H1 (cell line): ENCODE results near the gene RPS6KL1. TPM values are rescaled to one million over a fixed set of nuclear protein-coding genes. Genes with fewer than 3 reads are reported as not detected.

Source experiments
- CTCF ChIA-PET: fragments of 300-600 bp; sonication (Branson Sonifier 250); formaldehyde crosslinking; loops from one replicate; lab custom pipeline; 2021; ENCODE audit not compliant: partially characterized antibody; lab: Charles Lee
- POLR2A ChIA-PET: fragments of 300-600 bp; sonication (Branson Sonifier 250); formaldehyde crosslinking; loops from one replicate; lab custom pipeline; 2021; ENCODE audit warnings: inconsistent platforms; ENCODE audit not compliant: partially characterized antibody; lab: Charles Lee
- DNase-seq, 2 experiments: peaks; one replicate each; pipeline versions ENCODE4 v3.0.0 to v3.0.0-alpha.2; 2010 to 2022; ENCODE audit warnings: low spot score in 2 of 2, low read depth in 1 of 2, mixed read lengths in 1 of 2
- FAIRE-seq: peaks from 2 replicates; lab custom pipeline; 2011; peaks lifted over from hg19 to GRCh38; lab: Jason Lieb, UNC
- H2AFZ ChIP-seq: 2 replicates; pipeline ENCODE4 v1.8.1; 2012; ENCODE audit warnings: low read length, inconsistent platforms
- H2AK5ac ChIP-seq: 2 replicates; pipeline ENCODE4 v1.6.1; 2013; ENCODE audit warnings: low read depth, low read length
- H2BK120ac ChIP-seq: replicated peaks from 2 replicates; pipeline ENCODE3; 2013; ENCODE audit warnings: low read depth, low read length, inconsistent platforms
- H2BK12ac ChIP-seq: 2 replicates; pipeline ENCODE4 v1.6.1; 2013; ENCODE audit warnings: low read depth, low read length
- H2BK15ac ChIP-seq: 2 replicates; pipeline ENCODE4 v1.6.1; 2013; ENCODE audit warnings: low read length
- H2BK20ac ChIP-seq: 2 replicates; pipeline ENCODE4 v1.6.1; 2013; ENCODE audit warnings: low read length
- H2BK5ac ChIP-seq: 2 replicates; pipeline ENCODE4 v1.6.1; 2013; ENCODE audit warnings: low read depth, low read length
- H3K14ac ChIP-seq: 2 replicates; pipeline ENCODE4 v1.6.1; 2013; ENCODE audit warnings: inconsistent platforms; ENCODE audit not compliant: insufficient read length
- H3K18ac ChIP-seq: 2 replicates; pipeline ENCODE4 v1.6.1; 2013; ENCODE audit warnings: low read length; ENCODE audit errors: extremely low read depth
- H3K23ac ChIP-seq: 2 replicates; pipeline ENCODE4 v1.6.1; 2013; ENCODE audit warnings: inconsistent platforms; ENCODE audit not compliant: insufficient read length
- H3K23me2 ChIP-seq: 2 replicates; pipeline ENCODE4 v1.6.1; 2013; ENCODE audit warnings: low read depth, low read length
- H3K27ac ChIP-seq: 2 replicates; pipeline ENCODE4 v1.6.1; 2011; ENCODE audit warnings: low read depth, low read length, inconsistent platforms
- H3K27me3 ChIP-seq, 4 experiments: replicated peaks in 1 of 4; 1 replicate in 1 of 4; 2 replicates in 3 of 4; pipeline versions ENCODE4 v1.6.1 to v1.8.1; 2011 to 2013; ENCODE audit warnings: low read length in 3 of 4, mild to moderate bottlenecking in 3 of 4, inconsistent platforms in 2 of 4, mixed read lengths in 2 of 4, moderate library complexity in 1 of 4; ENCODE audit not compliant: control insufficient read depth in 3 of 4, insufficient read depth in 3 of 4; ENCODE audit errors: extremely low read depth in 1 of 4
- H3K36me3 ChIP-seq, 4 experiments: 2 replicates each; pipeline versions ENCODE4 v1.6.1 to v1.8.1; 2011 to 2013; ENCODE audit warnings: mild to moderate bottlenecking in 4 of 4, low read length in 3 of 4, moderate library complexity in 2 of 4, control low read depth in 1 of 4, inconsistent platforms in 1 of 4; ENCODE audit not compliant: insufficient read depth in 4 of 4, control insufficient read depth in 2 of 4
- H3K4ac ChIP-seq: replicated peaks from 2 replicates; pipeline ENCODE3; 2013; ENCODE audit warnings: low read length, low read depth, mixed read lengths, inconsistent platforms; ENCODE audit not compliant: insufficient read length
- H3K4me1 ChIP-seq, 4 experiments: replicated peaks in 1 of 4; 1 replicate in 1 of 4; 2 replicates in 3 of 4; pipeline versions ENCODE4 v1.6.1 to v1.8.1; 2011 to 2013; ENCODE audit warnings: low read length in 3 of 4, inconsistent platforms in 2 of 4, mixed read lengths in 1 of 4; ENCODE audit not compliant: insufficient read depth in 4 of 4, control insufficient read depth in 3 of 4
- H3K4me2 ChIP-seq, 2 experiments: 2 replicates each; pipeline versions ENCODE4 v1.6.1 to v1.8.1; 2011 to 2013; ENCODE audit warnings: low read depth in 2 of 2, low read length in 2 of 2, control low read depth in 1 of 2, inconsistent platforms in 1 of 2, mild to moderate bottlenecking in 1 of 2; ENCODE audit not compliant: insufficient read depth in 1 of 2
- H3K4me3 ChIP-seq, 4 experiments: fragments of 200-600, 300-600 bp in 1 of 4; sonication (generic), shearing (Covaris generic), sonication (Bioruptor Twin) in 1 of 4; 2 replicates each; pipeline versions ENCODE4 v1.5.1 to v1.8.1; 2011 to 2016; ENCODE audit warnings: low read length in 4 of 4, low read depth in 3 of 4, control low read depth in 2 of 4, inconsistent platforms in 2 of 4, mild to moderate bottlenecking in 2 of 4, mixed read lengths in 1 of 4, moderate library complexity in 1 of 4; ENCODE audit not compliant: insufficient read depth in 2 of 4; ENCODE audit errors: extremely low read depth in 1 of 4
- H3K56ac ChIP-seq: replicated peaks from 2 replicates; pipeline ENCODE3; 2013; ENCODE audit warnings: low read depth, mild to moderate bottlenecking, mixed read lengths, low read length, inconsistent platforms; ENCODE audit not compliant: insufficient read length
- H3K79me1 ChIP-seq: 2 replicates; pipeline ENCODE4 v1.6.1; 2013; ENCODE audit warnings: low read depth, low read length, control low read depth
- H3K79me2 ChIP-seq, 2 experiments: 2 replicates each; pipeline versions ENCODE4 v1.6.1 to v1.8.1; 2012 to 2013; ENCODE audit warnings: low read length in 2 of 2, mild to moderate bottlenecking in 2 of 2, inconsistent platforms in 1 of 2; ENCODE audit not compliant: insufficient read depth in 2 of 2, control insufficient read depth in 1 of 2
- H3K9ac ChIP-seq, 4 experiments: replicated peaks in 1 of 4; 1 replicate in 1 of 4; 2 replicates in 3 of 4; pipeline versions ENCODE4 v1.6.1 to v1.8.1; 2011 to 2013; ENCODE audit warnings: low read depth in 3 of 4, low read length in 3 of 4, control low read depth in 2 of 4, mild to moderate bottlenecking in 2 of 4, moderate library complexity in 2 of 4, inconsistent platforms in 1 of 4; ENCODE audit errors: extremely low read depth in 1 of 4
- H3K9me3 ChIP-seq, 2 experiments: 2 replicates each; pipeline versions ENCODE4 v1.6.1 to v1.8.1; 2012 to 2013; ENCODE audit warnings: mild to moderate bottlenecking in 2 of 2, moderate library complexity in 2 of 2, control low read depth in 1 of 2, inconsistent platforms in 1 of 2, low read depth in 1 of 2, low read length in 1 of 2, mixed read lengths in 1 of 2; ENCODE audit not compliant: insufficient read depth in 2 of 2
- H4K20me1 ChIP-seq, 2 experiments: replicated peaks in 1 of 2; 2 replicates each; pipeline versions ENCODE3 to v1.8.1; 2011 to 2013; ENCODE audit warnings: inconsistent platforms in 2 of 2, low read length in 2 of 2, mild to moderate bottlenecking in 1 of 2; ENCODE audit not compliant: insufficient read depth in 2 of 2, control insufficient read depth in 1 of 2
- H4K5ac ChIP-seq: 2 replicates; pipeline ENCODE4 v1.6.1; 2013; ENCODE audit warnings: low read length, low read depth, mixed read lengths, inconsistent platforms; ENCODE audit not compliant: insufficient read length
- H4K8ac ChIP-seq: 2 replicates; pipeline ENCODE4 v1.8.0; 2013; ENCODE audit warnings: mild to moderate bottlenecking, moderate library complexity, low read length, inconsistent platforms; ENCODE audit not compliant: insufficient read depth; ENCODE audit errors: extremely low read depth
- H4K91ac ChIP-seq: replicated peaks from 2 replicates; pipeline ENCODE3; 2013; ENCODE audit warnings: low read length, mixed read lengths, inconsistent platforms; ENCODE audit not compliant: insufficient read length
- E2F6 ChIP-seq: IDR thresholded peaks from 2 replicates; pipeline ENCODE4 v1.6.1; 2012; ENCODE audit warnings: inconsistent platforms
- YY1 ChIP-seq: IDR thresholded peaks from 2 replicates; pipeline ENCODE4 v1.6.1; 2011; ENCODE audit warnings: low read depth, mild to moderate bottlenecking, low read length
- WGBS, 2 experiments: shearing (Covaris generic) in 1 of 2; methylation state at CpG; one replicate each; pipeline versions ENCODE4 v1.1.6 to v1.1.7; 2013 to 2015; ENCODE audit warnings: low lambda C conversion rate in 2 of 2, mixed read lengths in 2 of 2, inconsistent platforms in 1 of 2, low coverage in 1 of 2, missing lambda C conversion rate in 1 of 2; ENCODE audit not compliant: insufficient replicate concordance in 2 of 2, insufficient coverage in 1 of 2, insufficient read length in 1 of 2; ENCODE audit errors: extremely low coverage in 1 of 2, missing lambda C conversion rate in 1 of 2; 5-methylcytosine and 5-hydroxymethylcytosine counted together
- polyA plus RNA-seq, 7 experiments: library from polyadenylated mRNA; depleted of rRNA in 3 of 7; stranded (reverse) in 5 of 7; unstranded in 2 of 7; fragments of >200 nt in 5 of 7; fragments of 200-250 nt in 2 of 7; gene quantifications; 1 replicate in 5 of 7; 2 replicates in 1 of 7; 4 replicates in 1 of 7; pipeline versions ENCODE4 v1.2.1 to v1.2.3, GENCODE V29; 2011 to 2013; ENCODE audit warnings: missing spikeins in 2 of 7, mixed read lengths in 2 of 7
- total RNA-seq: library from RNA; stranded (reverse); fragmentation: NEBNext Ultra II Directional; extraction: Animal tissue kit (Norgen Biotek cat#: 25700); gene quantifications from 2 replicates; pipeline ENCODE4 v1.2.1, GENCODE V29; 2021

Gene RPS6KL1
- total and polyA plus RNA-seq, 2 of the 8 experiments (the other 6 are each of a cell fraction or from before 2014, with no cell fraction given), result 9.8 to 13.8 TPM

DNA sequence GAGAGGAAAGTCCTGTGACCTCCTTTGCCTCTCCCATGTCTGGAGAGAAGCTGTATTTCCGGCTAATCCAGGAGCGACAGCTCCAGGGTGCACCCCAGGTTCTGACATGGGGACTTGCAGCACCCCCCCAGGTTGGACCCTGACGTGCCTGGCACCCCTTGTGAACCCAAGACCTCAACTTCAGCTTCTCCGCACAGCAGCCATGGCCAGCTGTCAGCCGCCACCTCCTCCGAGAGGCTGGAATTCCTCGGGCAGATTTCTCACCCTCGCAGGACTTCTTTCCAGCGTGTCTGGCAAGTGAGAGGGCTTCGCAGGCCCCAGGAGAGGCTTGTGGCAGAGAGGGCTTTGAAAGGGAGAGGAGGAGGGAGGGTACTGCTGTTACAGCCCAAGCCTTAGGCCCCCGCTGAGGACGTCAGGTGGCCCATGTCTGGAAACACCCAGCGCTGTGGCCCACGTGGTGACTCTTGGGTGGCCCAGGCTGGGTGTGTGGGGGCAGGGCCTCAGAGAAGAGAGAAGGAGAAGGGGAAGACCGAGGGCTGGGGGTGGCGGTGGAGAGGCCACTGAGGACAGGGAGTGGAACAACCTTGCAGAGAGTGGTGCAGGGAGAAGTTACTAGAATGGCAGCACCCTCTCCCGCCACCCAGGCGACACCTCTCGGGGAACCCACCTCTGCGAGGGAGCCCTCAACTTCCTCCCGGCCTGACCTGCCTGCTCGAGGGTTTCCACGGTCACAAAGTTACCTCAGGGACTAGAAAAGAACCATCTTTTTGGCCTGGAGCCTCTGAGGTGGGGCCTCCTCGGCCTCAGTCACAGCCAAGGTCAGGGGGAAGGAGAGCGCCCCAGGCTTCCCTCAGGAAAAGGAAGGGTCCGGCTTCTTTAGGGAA lies 11.7 kb upstream of the RPS6KL1 start:
- no peak overlapping the region for H3K9ac ChIP-seq
- peak overlapping the region; percentile 34; the same call in 1 of the 2 replicates for H2AFZ ChIP-seq
- TF ChIP-seq E2F6, result 0 out of 2 replicates have a peak, but pooled peaks have one; percentile 15
- no peak for TF ChIP-seq YY1
- no peak overlapping the region for H2AK5ac ChIP-seq
- H3K79me1 ChIP-seq, result no peaks in the 10 kb centered on the region
- WGBS, 2 experiments, result 87% methylated on average over 26 of the region's 26 CpGs; no CpG with 5 or more reads in 1 of the 2 experiments
- peaks cover 0 to 5% (median 0%) of the 10 kb centered on the region in 4 experiments; a peak in 1 of 7 replicates for H3K4me1 ChIP-seq
- H3K4me2 ChIP-seq, result no peak overlapping the region
- H4K20me1 ChIP-seq, result no peaks in the 10 kb centered on the region
- H2BK120ac ChIP-seq, result no peak overlapping the region
- no peaks in the 10 kb centered on the region for H3K36me3 ChIP-seq
- POLR2A ChIA-PET, result interaction anchor here (0.8 to 1.5 kb wide), 2 partner anchors 12 to 15 kb away, joined by 3 to 12 read pairs; partner anchors contain the start of gene RPS6KL1
- H3K27me3 ChIP-seq, result no peaks in the 10 kb centered on the region
- no peak overlapping the region for H2BK15ac ChIP-seq
- no peak overlapping the region for H4K5ac ChIP-seq
- no peak overlapping the region for H3K4me3 ChIP-seq
- H4K91ac ChIP-seq, result no peak overlapping the region
- no peaks in the 10 kb centered on the region for H3K9me3 ChIP-seq
- H3K27ac ChIP-seq, result no peak overlapping the region
- H3K79me2 ChIP-seq, result no peaks in the 10 kb centered on the region
- no peak overlapping the region for H3K4ac ChIP-seq
- H3K18ac ChIP-seq, result no peak overlapping the region
- FAIRE-seq (no peak), DNase-seq (no peak)
- H2BK12ac ChIP-seq, result no peak overlapping the region
- no peaks in the 10 kb centered on the region for H3K23me2 ChIP-seq
- CTCF ChIA-PET, result interaction anchor here (0.6 to 7.1 kb wide), 9 partner anchors 11 to 155 kb away, joined by 3 to 62 read pairs (median 6); partner anchors contain the start of gene RPS6KL1
- H3K23ac ChIP-seq, result no peak overlapping the region
- H4K8ac ChIP-seq, result peak overlapping the region; percentile 11
- no peak overlapping the region for H3K56ac ChIP-seq
- no peak overlapping the region for H3K14ac ChIP-seq
- H2BK5ac ChIP-seq, result no peak overlapping the region
- no peak overlapping the region for H2BK20ac ChIP-seq
